KMS-11 (cell line): ENCODE measurements around the gene BMPER.

Experiments used
- H2AFZ ChIP-seq: fragments of 200-600 bp; sonication (generic); 2 replicates; pipeline ENCODE4 v1.6.1; 2016; ENCODE audit warnings: antibody characterized with exemption, mixed run types, low read depth
- H3K27ac ChIP-seq: fragments of 200-600 bp; sonication (generic); 2 replicates; pipeline ENCODE4 v1.6.1; 2016; ENCODE audit warnings: mild to moderate bottlenecking, mixed run types
- H3K27me3 ChIP-seq: fragments of 200-600 bp; sonication (generic); 2 replicates; pipeline ENCODE4 v1.6.1; 2017; ENCODE audit warnings: mild to moderate bottlenecking, low read depth, mixed run types, moderate library complexity; ENCODE audit not compliant: insufficient read depth
- H3K36me3 ChIP-seq: fragments of 200-600 bp; sonication (generic); 2 replicates; pipeline ENCODE4 v1.6.1; 2017; ENCODE audit warnings: mild to moderate bottlenecking, mixed run types; ENCODE audit not compliant: insufficient read depth
- H3K4me1 ChIP-seq: fragments of 200-600 bp; sonication (generic); 2 replicates; pipeline ENCODE4 v1.6.1; 2016; ENCODE audit warnings: mild to moderate bottlenecking, low read depth, mixed run types; ENCODE audit not compliant: poor library complexity, severe bottlenecking
- H3K4me2 ChIP-seq: fragments of 200-600 bp; sonication (generic); 2 replicates; pipeline ENCODE4 v1.7.0; 2016; ENCODE audit warnings: mild to moderate bottlenecking, mixed run types
- H3K4me3 ChIP-seq: fragments of 200-600 bp; sonication (generic); IDR thresholded peaks from 2 replicates; pipeline ENCODE4 v1.6.1; 2017; ENCODE audit warnings: low read depth, low read length, mixed read lengths; ENCODE audit not compliant: insufficient read depth
- H3K79me2 ChIP-seq: fragments of 200-600 bp; sonication (generic); 2 replicates; pipeline ENCODE4 v1.6.1; 2016; ENCODE audit warnings: low read depth, mixed run types; ENCODE audit not compliant: insufficient read depth
- H3K9ac ChIP-seq: fragments of 200-600 bp; sonication (generic); 2 replicates; pipeline ENCODE4 v1.6.1; 2016; ENCODE audit warnings: mild to moderate bottlenecking, mixed run types
- H4K20me1 ChIP-seq: fragments of 200-600 bp; sonication (generic); 2 replicates; pipeline ENCODE4 v1.6.1; 2016; ENCODE audit warnings: mild to moderate bottlenecking, mixed run types; ENCODE audit not compliant: insufficient read depth
- TF ChIP-seq, protein P1 (sequence below): fragments of 200-600 bp; sonication (generic); conservative IDR thresholded peaks from 2 replicates; pipeline ENCODE4 v1.6.1; 2017; ENCODE audit warnings: low read depth, mild to moderate bottlenecking, antibody characterized with exemption, low read length, moderate library complexity, mixed read lengths

Gene BMPER

DNA sequence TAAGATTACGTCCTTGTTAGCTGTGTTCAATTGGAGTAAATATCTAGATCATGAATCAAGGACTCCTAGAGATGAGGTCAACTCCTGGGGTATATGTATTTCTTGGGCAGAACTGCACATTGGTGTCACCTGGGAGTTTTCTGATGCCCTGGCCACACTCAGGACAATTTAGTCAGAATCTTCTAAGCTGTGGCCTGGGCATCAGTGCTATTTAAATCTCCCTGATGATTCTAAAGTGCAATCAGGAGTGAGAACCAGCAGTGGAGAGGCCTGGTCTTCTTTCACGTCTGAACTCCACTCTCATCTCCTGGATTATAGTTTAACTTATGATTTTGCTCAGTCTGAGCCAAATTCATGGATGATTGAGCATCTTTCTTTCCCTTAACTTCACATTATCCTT is 218.0 kb downstream of the BMPER start:
- Histone ChIP-seq H3K4me3 (no peak overlapping the region), H3K4me2 (no peak overlapping the region), H3K4me1 (no peaks in the 10 kb centered on the region), H3K9ac (no peak overlapping the region), H3K27me3 (no peaks in the 10 kb centered on the region), H3K27ac (no peak overlapping the region), H2AFZ (no peak overlapping the region), H3K79me2 (no peaks in the 10 kb centered on the region), H4K20me1 (no peaks in the 10 kb centered on the region), H3K36me3 (no peaks in the 10 kb centered on the region)
- TF ChIP-seq, protein P1, sequence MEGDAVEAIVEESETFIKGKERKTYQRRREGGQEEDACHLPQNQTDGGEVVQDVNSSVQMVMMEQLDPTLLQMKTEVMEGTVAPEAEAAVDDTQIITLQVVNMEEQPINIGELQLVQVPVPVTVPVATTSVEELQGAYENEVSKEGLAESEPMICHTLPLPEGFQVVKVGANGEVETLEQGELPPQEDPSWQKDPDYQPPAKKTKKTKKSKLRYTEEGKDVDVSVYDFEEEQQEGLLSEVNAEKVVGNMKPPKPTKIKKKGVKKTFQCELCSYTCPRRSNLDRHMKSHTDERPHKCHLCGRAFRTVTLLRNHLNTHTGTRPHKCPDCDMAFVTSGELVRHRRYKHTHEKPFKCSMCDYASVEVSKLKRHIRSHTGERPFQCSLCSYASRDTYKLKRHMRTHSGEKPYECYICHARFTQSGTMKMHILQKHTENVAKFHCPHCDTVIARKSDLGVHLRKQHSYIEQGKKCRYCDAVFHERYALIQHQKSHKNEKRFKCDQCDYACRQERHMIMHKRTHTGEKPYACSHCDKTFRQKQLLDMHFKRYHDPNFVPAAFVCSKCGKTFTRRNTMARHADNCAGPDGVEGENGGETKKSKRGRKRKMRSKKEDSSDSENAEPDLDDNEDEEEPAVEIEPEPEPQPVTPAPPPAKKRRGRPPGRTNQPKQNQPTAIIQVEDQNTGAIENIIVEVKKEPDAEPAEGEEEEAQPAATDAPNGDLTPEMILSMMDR = no peak

DNA sequence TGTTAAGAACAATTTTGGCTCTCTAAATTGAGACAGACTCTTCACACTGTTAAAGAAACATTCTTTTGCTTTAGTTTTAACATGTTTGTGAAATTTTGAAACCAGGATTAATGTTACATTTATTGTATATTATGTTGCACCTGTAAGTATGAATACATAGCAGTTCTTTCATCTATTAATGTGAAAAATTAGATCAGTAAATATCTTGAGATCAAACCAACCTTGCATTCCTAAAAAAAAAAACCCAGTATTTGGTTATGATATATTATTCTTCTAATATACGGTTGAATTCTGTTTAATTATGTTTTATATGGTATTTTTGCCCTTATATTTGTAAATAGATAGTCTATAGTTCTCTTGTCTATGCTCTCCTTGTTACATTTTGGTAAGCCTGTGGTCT is 219.4 kb downstream of the BMPER start:
- Histone ChIP-seq H3K4me3 (no peak overlapping the region), H3K27ac (no peak overlapping the region), H4K20me1 (no peaks in the 10 kb centered on the region), H3K36me3 (no peaks in the 10 kb centered on the region), H3K4me2 (no peak overlapping the region), H3K9ac (no peak overlapping the region), H3K27me3 (no peaks in the 10 kb centered on the region), H3K79me2 (no peaks in the 10 kb centered on the region), H2AFZ (no peak overlapping the region), H3K4me1 (no peaks in the 10 kb centered on the region)
- TF ChIP-seq, protein P1 = no peak

DNA sequence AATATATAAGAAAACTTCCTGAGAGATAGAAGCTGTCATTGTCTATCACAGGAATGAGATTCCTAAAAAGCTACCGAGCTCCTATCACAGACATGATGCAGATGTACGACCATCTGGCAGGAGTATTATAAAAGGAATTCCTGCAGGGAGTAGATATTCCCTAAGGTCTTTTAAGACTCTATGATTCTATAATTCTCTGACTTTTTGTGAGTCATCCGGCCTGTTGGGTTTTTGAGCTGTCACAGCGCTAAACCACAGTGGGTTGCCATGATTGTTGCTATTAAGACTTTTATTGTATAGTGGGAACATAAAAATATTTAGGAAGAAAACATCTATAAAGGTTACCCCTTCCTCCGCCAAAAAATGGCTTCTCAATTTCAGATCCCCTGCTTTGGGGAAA is 223.4 kb downstream of the BMPER start:
- no peak overlapping the region for H2AFZ ChIP-seq
- no peak overlapping the region for H3K4me3 ChIP-seq
- no peaks in the 10 kb centered on the region for H4K20me1 ChIP-seq
- H3K36me3 ChIP-seq = no peaks in the 10 kb centered on the region
- TF ChIP-seq, protein P1 = no peak
- H3K4me1 ChIP-seq = no peaks in the 10 kb centered on the region
- no peak overlapping the region for H3K27ac ChIP-seq
- no peak overlapping the region for H3K9ac ChIP-seq
- H3K27me3 ChIP-seq = no peaks in the 10 kb centered on the region
- no peaks in the 10 kb centered on the region for H3K79me2 ChIP-seq
- H3K4me2 ChIP-seq = no peak overlapping the region

DNA sequence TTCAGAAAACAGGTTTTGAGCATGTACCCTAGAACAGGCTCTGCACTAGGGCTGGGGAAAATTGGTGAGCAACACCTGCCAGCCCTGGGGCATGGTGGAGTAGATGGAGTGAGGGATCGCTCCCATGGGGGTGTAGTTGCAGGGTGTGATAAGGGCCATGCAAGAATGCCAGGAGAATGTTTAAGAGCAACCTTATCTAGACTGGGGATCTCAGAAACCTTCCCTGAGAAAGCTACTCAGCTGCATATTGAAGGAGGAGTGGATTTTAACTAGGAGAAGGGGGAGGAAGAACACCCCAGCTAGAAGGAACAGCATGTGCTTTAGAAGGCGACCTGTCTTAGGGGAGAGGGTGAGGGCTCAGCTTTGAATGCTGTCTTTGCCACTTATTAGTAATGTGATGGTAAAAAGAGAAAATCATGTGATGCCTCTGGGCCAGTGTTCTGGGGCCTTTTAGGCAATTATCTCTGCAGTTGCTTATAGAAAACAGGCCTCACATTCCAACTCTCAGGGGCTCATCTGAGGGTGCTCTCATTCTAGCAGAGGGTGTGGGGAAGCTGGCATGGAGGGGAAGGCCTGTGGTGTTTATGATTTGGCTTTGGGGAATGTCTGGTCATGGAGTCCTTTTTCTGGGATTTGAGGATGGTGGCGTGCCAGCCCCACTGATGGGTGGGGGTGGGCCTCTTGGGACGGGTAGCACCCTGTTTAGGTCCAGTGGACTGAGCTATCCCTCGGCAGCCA is 225.4 kb downstream of the BMPER start:
- H3K4me1 ChIP-seq = no peaks in the 10 kb centered on the region
- H3K4me2 ChIP-seq = no peak overlapping the region
- no peak overlapping the region for H3K4me3 ChIP-seq
- H4K20me1 ChIP-seq = no peaks in the 10 kb centered on the region
- H2AFZ ChIP-seq = no peak overlapping the region
- no peak overlapping the region for H3K9ac ChIP-seq
- H3K79me2 ChIP-seq = no peaks in the 10 kb centered on the region
- no peaks in the 10 kb centered on the region for H3K27me3 ChIP-seq
- no peak overlapping the region for H3K27ac ChIP-seq
- TF ChIP-seq, protein P1 = no peak
- H3K36me3 ChIP-seq = no peaks in the 10 kb centered on the region
